Sigmoid colon (tissue), 7 donors: ENCODE measurements around the gene ITGA1. TPM values are rescaled to one million over a fixed set of nuclear protein-coding genes. Genes with fewer than 3 reads are reported as not detected.

ENCODE experiments used
- DNase-seq: peaks from one replicate; pipeline ENCODE4 v3.0.0-alpha.2; 2019
- H3K27ac ChIP-seq, 4 donors: fragments of 200-600 bp; sonication (generic); one replicate each; pipeline ENCODE4 v1.5.1; 2016 to 2019; ENCODE audit warnings: mild to moderate bottlenecking in 1 of 4
- H3K27me3 ChIP-seq, 3 donors: fragments of 200-600 bp; sonication (generic); one replicate each; pipeline ENCODE4 v1.5.1; 2019; ENCODE audit warnings: mild to moderate bottlenecking in 1 of 3
- H3K36me3 ChIP-seq, 4 donors: fragments of 200-600 bp; sonication (generic); one replicate each; pipeline ENCODE4 v1.5.1; 2016 to 2019
- H3K4me1 ChIP-seq, 4 donors: fragments of 200-600 bp; sonication (generic); one replicate each; pipeline ENCODE4 v1.5.1; 2017 to 2019
- H3K4me3 ChIP-seq, 4 donors: fragments of 200-600 bp; sonication (generic); one replicate each; pipeline ENCODE4 v1.5.1; 2017 to 2019; ENCODE audit warnings: mild to moderate bottlenecking in 2 of 4, moderate library complexity in 1 of 4
- H3K9me3 ChIP-seq, 4 donors: fragments of 200-600 bp in 3 of 4; sonication (generic) in 3 of 4; one replicate each; pipeline versions ENCODE4 v1.5.1 to v1.6.1; 2013 to 2019
- CTCF ChIP-seq, 4 experiments: fragments of 450-650 bp in 3 of 4; fragments of 200-600 bp in 1 of 4; IDR thresholded peaks; one replicate each; pipeline ENCODE4 v1.5.1; 2016 to 2019; ENCODE audit warnings: antibody characterized with exemption in 4 of 4, mild to moderate bottlenecking in 3 of 4, moderate library complexity in 2 of 4
- EP300 ChIP-seq, 4 donors: sonication (generic); formaldehyde crosslinking; IDR thresholded peaks; one replicate each; pipeline ENCODE4 v1.6.1; 2017; ENCODE audit warnings: antibody characterized with exemption in 4 of 4
- POLR2A ChIP-seq, 2 donors: fragments of 450-650 bp; IDR thresholded peaks; one replicate each; pipeline ENCODE4 v1.6.1; 2016; ENCODE audit warnings: antibody characterized with exemption in 2 of 2, mild to moderate bottlenecking in 2 of 2, moderate library complexity in 2 of 2
- POLR2AphosphoS5 ChIP-seq, 4 donors: sonication (generic); formaldehyde crosslinking; IDR thresholded peaks; one replicate each; pipeline ENCODE4 v1.6.1; 2017; ENCODE audit warnings: antibody characterized with exemption in 4 of 4
- WGBS, 2 donors: extraction: QIAGEN DNeasy Blood & Tissue Kit; methylation state at CpG; one replicate each; pipeline ENCODE4 v1.1.7; 2013; 5-methylcytosine and 5-hydroxymethylcytosine counted together
- intact Hi-C: fragments of 100-400 bp; cut with DNase I; formaldehyde crosslinking; loops from one replicate; pipeline ENCODE4 v1.15.1; 2023
- polyA plus RNA-seq, 3 donors: library from polyadenylated mRNA; stranded (reverse); fragments of 200-250 nt; gene quantifications; one replicate each; pipeline ENCODE4 v1.2.3, GENCODE V29; 2013
- total RNA-seq, 4 donors: library from RNA; depleted of rRNA; stranded (reverse); fragments of >200 nt; gene quantifications; one replicate each; pipeline ENCODE4 v1.1.0, GENCODE V29; 2016
- donor health status: healthy with polysubstance abuse.
- donor health status: Bipolar disorder and iron deficiency.
- donor health status: healthy.

The ITGA1 gene
- total RNA-seq: 100 to 1,000 TPM; 162 to 511 (median 209) TPM
- polyA plus RNA-seq: 1 to 10 TPM; 1.8 to 8.0 (median 4.4) TPM

- no peaks in the 10 kb centered on the region for H3K27me3 ChIP-seq
- TF ChIP-seq POLR2A (IDR thresholded peaks at IDR 0.05) (peak; percentile 23 to 32), CTCF (IDR thresholded peaks at IDR 0.05) (peak in 1 of 4 experiments; percentile 22), EP300 (IDR thresholded peaks at IDR 0.05) (peak in 2 of 4 donors; percentile 3 to 10), POLR2AphosphoS5 (IDR thresholded peaks at IDR 0.05) (peak; percentile 70 to 85 (median 83))
- WGBS, 2 donors: 1% methylated on average over 61 of the region's 61 CpGs
- H3K9me3 ChIP-seq: no peaks in the 10 kb centered on the region
- peak within 1 kb of the TSS; percentile 75 to 83 (median 80) for H3K4me3 ChIP-seq
- H3K36me3 ChIP-seq: no peaks in the 10 kb centered on the region
- peak within 1 kb of the TSS; percentile 91 to 97 (median 95) for H3K27ac ChIP-seq
- DNase-seq: peak; percentile 95
- peaks cover 0 to 40% (median 26%) of the 10 kb centered on the region in 4 donors for H3K4me1 ChIP-seq
- intact Hi-C loops: loop anchor here (1.0 to 5.0 kb wide), 4 partner anchors 61 to 308 kb away; no protein-coding TSS in a partner anchor
These were observed at the start of gene ITGA1, which contains the start of gene PELO for GRCh38 chr5:52787600-52788504. ITGA1 (plus strand) TSS chr5:52787916; CDS start chr5:52788354, 438 bp downstream. PELO (plus strand) TSS chr5:52787916; CDS start chr5:52800395, 12,479 bp downstream.

- H3K4me3 ChIP-seq: no peak overlapping the region
- intact Hi-C loops: no loop called here
These were observed 49.6 kb upstream of the ITGA1 start for GRCh38 chr5:52738095-52738506.

GRCh38 chr5:52740007-52740406 lies 47.7 kb upstream of the ITGA1 start:
- intact Hi-C loops: no loop called here
- Histone ChIP-seq H3K27me3 (no peaks in the 10 kb centered on the region), H3K27ac (no peak overlapping the region), H3K36me3 (no peaks in the 10 kb centered on the region), H3K9me3 (no peaks in the 10 kb centered on the region), H3K4me1 (peaks cover 0 to 13% (median 2%) of the 10 kb centered on the region in 4 donors), H3K4me3 (no peak overlapping the region)
- 59 to 63% methylated on average over 2 of the region's 2 CpGs for WGBS, 2 donors
- TF ChIP-seq POLR2A (IDR thresholded peaks at IDR 0.05) (no peak), CTCF (IDR thresholded peaks at IDR 0.05) (no peak), POLR2AphosphoS5 (IDR thresholded peaks at IDR 0.05) (no peak)
- DNase-seq: no peak

More at GRCh38 chr5:52738095-52738506, 49.6 kb upstream of the ITGA1 start:
- Histone ChIP-seq H3K36me3 (no peaks in the 10 kb centered on the region), H3K4me1 (peaks cover 0 to under 1% (median 0%) of the 10 kb centered on the region in 4 donors), H3K27ac (no peak overlapping the region), H3K9me3 (no peaks in the 10 kb centered on the region), H3K27me3 (no peaks in the 10 kb centered on the region)
- no peak for TF ChIP-seq CTCF (IDR thresholded peaks at IDR 0.05)
- no peak for TF ChIP-seq POLR2AphosphoS5 (IDR thresholded peaks at IDR 0.05)
- TF ChIP-seq POLR2A (IDR thresholded peaks at IDR 0.05): no peak
- no peak for TF ChIP-seq EP300 (IDR thresholded peaks at IDR 0.05)
- DNase-seq: no peak

- no peak for DNase-seq
- TF ChIP-seq POLR2AphosphoS5 (IDR thresholded peaks at IDR 0.05) (no peak), CTCF (IDR thresholded peaks at IDR 0.05) (no peak)
- no peak overlapping the region for H3K4me3 ChIP-seq
- intact Hi-C loops: no loop called here
- peaks cover 0 to 13% (median 2%) of the 10 kb centered on the region in 4 donors for H3K4me1 ChIP-seq
- no peak overlapping the region for H3K27ac ChIP-seq
- H3K27me3 ChIP-seq: no peaks in the 10 kb centered on the region
- H3K9me3 ChIP-seq: no peaks in the 10 kb centered on the region
- 70 to 85% methylated on average over 2 of the region's 2 CpGs for WGBS, 2 donors
- H3K36me3 ChIP-seq: no peaks in the 10 kb centered on the region
These were observed 44.7 kb upstream of the ITGA1 start for GRCh38 chr5:52743012-52743411.
